ENCODE results near the gene ABCC5.
"Not testable (repeated sequence)": the region's sequence is repeated elsewhere in the genome, so short reads cannot be mapped to it uniquely, and the experiment has no call there.

Gene ABCC5

DNA sequence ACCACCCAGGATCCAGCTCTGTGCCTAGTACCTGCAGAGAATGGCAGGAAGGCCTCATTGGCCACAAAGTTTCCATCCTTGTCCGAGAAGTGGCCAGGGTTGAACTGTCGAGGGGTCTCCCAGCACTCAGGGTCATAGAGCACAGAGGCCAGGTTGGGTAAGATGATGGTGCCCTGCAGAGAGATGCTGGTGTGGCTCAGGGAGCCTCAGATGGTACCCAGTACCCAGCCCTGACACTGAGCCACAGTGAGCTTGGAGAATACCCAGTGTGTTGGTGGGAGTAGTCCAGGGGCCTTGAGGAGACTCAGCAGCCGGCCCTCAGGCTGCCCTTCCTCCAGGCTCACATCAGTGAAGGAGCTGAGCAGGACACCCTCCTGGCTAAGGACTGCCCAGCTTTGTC is 121.5 kb downstream of the ABCC5 start:
- no peak overlapping the region for H3K4me3 ChIP-seq (ENCODE audit: low read depth, low read length)

DNA sequence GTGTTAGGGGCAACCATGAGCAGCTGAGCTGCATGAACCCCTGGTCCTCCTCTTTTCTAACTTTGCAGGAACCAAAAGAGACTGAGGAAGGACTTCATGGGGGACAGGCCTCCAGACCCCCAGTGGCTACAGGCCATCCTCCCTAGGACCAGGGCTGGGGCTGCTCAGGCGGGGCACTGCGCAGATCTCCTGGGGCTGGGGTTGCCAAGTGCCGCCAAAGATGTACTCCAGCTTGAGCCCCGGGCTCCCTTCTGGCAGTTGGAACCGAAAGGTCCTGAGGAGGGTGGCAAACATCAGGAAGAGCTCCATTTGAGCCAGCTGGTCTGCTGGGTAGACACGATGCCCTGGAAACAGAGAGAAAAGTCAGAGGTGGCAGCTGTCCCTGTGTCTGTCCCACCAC is 121.9 kb downstream of the ABCC5 start:
- H3K4me3 ChIP-seq (ENCODE audit: low read depth, low read length), result no peak overlapping the region

DNA sequence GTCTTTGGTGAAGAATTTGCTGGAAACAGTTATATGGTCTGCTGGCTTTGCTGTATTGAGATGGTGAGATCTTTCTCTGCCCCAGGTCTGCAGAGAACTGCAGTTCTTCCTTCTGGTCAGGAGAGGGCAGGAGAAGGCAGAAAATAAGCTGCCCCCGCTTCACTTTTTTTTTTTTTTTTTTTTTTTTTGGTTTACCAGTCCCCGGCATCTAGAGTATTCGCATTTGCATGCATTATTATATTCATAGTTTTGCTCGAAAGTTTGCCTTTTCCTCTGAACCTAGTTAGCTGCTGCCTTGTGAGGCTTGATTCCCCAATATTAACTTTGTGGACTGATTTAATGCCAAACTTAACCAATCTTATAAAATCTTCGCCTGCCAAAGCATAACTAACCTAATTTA is 122.4 kb downstream of the ABCC5 start:
- no peak overlapping the region for H3K4me3 ChIP-seq (ENCODE audit: low read depth, low read length)

DNA sequence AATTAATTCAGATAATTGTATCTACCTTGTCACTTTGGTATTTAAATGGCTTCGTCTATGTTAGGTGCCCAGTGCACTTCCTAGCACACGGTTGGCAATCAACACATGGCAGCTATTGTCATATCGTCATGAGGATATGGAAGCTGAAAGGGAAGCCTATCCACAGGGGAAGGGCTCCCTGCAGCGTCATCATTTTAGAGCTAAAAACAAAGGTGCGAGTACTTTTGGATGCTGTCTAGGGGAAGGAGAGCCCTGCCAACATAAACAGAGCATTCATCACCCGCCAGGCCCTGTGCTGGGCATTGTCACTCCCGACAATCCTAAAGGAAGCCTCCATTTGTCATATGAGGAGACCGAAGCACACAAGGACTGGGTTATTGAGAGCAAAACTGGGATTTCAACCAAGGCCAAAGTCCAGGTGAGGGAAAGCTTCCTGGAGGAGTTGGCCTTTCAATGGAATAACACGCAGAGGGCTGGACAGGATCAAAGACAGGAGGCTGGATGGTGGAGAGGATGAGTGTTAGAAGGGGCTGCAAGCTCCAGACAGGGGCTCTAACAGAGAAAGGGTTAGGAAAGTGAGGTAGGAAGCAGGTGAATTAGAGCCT is 125.0 kb downstream of the ABCC5 start:
- H3K4me3 ChIP-seq (ENCODE audit: low read depth, low read length), result no peak overlapping the region

DNA sequence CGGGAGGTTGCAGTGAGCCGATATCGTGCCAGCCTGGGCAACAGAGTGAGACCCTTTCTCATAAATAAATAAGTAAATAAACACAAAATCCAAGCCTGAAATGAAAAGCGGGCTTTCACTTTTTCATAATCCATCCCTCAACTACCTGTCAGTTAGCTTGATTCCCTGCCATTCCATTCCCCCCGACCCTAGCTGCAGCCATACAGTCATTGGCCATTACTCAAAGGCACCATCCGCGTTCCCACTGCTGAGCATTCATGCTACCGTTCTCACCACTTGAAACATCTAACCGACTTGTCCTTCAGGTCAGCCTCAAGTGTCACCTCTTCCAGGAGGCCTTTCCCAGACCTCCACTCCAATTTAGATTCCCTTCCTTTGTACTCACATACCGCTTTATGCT is 131.9 kb downstream of the ABCC5 start:
- H3K4me3 ChIP-seq (ENCODE audit: low read depth, low read length), result no peak overlapping the region

DNA sequence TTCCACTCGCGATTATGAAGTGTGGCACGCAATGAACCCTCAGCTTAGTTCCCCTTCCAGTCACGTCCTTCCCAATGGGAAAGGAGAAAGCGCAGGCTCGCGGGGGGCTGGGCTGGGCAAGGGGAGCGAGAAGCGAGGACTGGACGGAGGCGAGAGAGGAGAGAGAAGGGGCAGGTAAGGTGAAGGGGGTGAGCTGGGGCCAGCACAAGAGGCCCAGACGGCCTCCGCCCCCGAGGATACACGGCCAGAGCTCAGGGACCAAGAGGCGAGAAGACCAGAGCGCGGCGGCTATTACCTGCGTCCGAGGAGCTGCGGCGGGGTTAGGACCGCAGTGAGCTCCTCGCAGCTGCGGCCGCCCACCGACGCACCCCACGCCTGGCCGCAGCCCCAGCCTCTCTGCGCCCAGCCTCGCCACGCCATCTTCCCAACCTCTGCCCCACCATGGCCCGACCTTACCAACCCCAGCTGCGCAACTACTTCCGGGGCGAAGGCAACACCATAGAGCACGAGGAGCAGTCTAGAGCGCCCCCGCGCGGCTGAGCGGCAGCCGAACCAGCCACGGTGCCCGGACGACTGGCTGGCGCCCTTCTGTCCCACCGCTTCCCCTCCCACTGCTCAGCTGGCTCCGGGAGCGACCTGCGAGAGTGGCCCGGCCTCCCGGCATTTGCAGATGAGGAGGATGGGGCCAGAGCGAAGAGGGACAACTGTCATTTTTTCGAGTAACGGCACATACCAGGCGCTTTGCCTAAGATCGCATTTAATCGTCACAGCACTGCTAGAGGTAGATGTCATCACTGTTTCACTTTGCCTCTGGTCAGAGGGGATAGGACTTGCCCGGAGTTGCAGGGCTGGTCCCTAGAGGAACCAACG is 133.0 kb downstream of the ABCC5 start, which contains the start of gene PARL:
Gene PARL, minus strand, starts transcription at position 454 of the 870 bp plus-strand sequence. Its CDS starts 34 bp downstream, at position 420.
- peak within 1 kb of the TSS; percentile 98 for H3K4me3 ChIP-seq (ENCODE audit: low read depth, low read length)

DNA sequence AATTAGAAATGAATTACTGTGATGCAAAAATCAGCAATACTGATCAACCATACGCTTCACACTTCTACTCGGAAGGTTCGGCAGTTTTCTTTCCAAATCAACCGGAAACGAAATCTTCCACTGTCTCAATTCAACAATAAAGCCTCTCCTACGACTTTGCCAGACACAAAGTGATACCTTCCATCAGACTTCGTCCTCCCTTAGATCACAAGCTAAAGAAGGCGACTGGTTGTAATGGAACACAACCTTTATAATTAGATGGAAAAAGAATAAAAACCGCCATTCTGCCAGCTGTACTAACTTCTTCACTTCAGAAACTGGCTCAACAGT is 133.6 kb downstream of the ABCC5 start:
- H3K4me3 ChIP-seq (ENCODE audit: low read depth, low read length), result peak overlapping the region; percentile 98

DNA sequence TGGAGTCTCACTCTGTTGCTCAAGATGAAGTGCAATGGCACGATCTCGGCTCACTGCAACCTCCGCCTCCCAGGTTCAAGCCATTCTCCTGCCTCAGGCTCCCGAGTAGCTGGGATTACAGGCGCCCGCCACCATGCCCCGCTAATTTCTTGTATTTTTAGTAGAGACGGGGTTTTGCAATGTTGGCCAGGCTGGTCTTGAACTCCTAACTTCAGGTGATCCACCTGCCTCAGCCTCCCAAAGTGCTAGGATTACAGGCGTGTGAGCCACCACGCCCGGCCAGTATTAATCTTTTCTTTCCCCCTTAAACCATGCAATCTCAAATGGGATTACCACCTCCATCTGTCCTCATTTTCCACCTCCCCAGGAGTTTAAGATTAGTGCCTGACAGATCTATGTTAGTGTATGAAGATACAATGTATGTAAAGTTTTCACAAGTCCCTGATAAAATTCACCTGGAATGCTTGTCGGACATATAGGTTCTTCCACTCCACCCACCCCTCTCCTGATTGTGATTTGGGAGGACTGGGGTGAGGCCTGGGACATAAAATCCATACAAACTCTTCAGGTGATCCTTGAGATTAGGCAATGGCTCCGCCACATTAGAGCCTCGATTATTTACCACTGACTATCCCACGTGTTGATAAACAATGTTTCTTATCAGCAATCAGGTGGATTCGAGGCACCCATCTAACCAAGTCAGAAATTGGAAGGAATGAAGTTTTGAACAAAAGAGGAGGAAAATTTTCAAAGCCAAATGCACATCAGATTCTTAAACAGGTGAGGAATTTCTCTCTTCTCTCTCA is 134.2 kb downstream of the ABCC5 start:
- H3K4me3 ChIP-seq (ENCODE audit: low read depth, low read length), result peak overlapping the region; percentile 98

DNA sequence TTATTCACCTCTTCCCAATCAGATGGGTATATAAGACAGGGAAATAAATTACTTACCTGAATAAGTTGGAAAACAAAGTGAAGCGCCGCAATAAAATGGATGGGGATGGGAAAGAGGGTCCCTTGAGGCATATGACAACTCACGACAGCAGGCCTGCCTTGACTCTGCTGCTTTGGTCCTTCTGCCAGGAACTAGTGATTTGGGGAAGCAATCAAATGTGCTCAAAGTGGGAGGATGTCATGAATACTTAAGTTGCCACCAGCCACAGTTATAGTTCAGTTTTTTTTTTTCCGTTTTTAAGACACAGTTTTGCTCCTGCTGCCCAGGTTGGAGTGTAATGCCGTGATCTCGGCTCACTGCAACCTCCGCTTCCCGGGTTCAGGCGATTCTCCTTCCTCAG is 137.6 kb downstream of the ABCC5 start:
- H3K4me3 ChIP-seq (ENCODE audit: low read depth, low read length), result no peak overlapping the region

DNA sequence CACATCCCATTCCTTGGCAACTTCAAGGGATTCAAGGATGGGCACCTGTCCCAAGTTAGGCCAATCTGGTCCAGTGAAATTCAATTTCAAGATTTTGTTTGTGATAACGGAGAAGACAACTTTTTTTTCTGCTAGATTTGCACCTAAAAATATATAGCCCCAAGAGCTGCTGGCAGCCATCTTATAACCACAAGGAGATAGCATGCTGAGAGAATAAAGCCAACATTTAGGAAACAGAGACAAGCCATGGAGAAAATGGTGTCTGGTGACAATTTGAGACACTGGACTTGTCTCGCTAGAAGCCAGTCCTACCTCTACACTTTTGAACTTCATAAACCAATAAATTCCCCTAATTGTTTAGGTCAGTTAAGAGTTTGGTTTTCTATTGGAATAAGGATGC is 138.4 kb downstream of the ABCC5 start:
- H3K4me3 ChIP-seq (ENCODE audit: low read depth, low read length), result no peak overlapping the region

DNA sequence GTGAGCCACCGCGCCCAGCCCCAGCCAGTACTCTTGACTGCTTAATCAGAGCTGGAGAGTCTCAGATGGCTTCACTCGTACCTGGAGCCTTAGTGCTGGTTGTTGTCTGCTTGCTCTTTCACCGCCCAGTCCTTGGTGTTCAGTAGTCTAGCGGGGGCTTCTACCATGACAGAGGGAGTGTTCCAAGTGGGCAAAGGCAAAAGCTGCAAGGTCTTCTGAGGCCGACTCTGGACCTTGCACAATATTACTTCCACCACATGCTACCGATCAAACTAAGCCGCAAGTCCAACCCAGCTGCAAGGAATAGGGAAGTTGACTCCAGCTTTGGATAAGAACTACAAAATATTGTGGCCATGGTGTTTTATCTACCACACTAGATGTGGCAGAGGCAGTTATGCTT is 139.6 kb downstream of the ABCC5 start:
- no peak overlapping the region for H3K4me3 ChIP-seq (ENCODE audit: low read depth, low read length)

DNA sequence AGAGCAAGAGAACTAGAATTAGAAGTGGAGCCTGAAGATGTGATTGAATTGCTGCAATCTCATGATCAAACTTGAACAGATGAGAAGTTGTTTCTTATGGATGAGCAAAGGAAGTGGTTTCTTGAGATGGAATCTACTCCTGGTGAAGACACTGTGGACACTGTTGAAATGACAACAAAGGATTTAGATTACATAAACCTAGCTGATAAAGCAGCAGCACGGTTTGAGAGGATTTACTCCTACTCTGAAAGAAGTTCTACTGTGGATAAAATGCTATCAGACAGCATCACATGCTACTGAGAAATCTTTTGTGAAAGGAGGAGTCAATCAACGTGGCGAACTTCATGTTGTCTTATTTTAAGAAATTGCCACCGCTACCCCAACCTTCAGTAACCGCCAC is 140.5 kb downstream of the ABCC5 start:
- not testable (repeated sequence) for H3K4me3 ChIP-seq (ENCODE audit: low read depth, low read length)

DNA sequence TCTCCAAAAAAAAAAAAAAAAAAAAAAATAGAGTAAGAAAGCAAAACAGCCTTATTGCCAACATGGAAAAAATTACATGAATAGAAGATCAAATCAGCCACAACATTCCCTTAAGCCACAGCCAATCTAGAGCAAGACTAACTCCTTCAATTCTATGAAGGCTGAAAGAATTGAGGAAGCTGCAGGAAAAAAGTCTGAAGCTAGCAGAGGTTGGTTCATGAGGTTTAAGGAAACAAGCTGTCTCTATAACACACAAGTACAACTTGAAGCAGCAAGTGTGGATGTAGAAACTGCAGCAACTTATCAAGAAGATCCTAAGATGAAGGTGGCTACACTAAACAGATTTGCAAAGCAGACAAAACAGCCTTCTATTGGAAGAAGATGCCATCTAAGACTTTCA is 142.3 kb downstream of the ABCC5 start:
- H3K4me3 ChIP-seq (ENCODE audit: low read depth, low read length), result no peak overlapping the region

DNA sequence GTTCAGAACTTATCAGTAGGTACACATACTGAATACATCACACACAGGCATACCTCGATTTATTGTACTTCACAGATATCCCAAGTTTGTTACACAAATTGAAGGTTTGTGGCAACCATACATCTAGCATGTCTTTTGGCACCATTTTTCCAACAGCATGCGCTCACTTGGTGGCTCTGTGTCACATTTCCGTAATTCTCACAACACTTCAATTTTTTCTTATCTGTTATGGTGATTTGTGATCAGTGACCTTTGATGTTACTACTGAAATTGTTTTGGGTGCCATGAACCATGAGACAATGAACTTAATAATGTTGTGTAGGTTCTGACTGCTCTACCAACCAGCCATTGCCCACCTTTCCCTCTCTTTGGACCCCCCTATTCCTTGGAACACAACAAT is 143.8 kb downstream of the ABCC5 start:
- H3K4me3 ChIP-seq (ENCODE audit: low read depth, low read length), result no peak overlapping the region

DNA sequence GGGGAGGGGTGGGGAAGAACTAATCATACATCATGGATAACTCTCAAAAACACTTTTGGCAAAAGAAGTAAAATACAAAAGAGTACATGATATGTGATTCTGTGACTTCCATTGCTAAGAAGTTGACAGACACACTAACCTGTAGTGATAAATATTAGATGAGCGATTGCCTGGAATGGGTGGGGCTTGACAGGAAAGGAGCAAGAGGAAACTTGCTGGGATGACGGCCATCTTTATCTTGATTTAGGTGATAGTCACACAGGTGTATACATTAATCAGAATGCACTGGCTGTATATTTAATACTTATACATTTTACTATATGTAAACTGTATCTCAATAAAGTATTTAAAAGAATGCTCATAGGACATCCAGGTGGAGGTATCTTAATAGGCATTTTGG is 146.1 kb downstream of the ABCC5 start:
- H3K4me3 ChIP-seq (ENCODE audit: low read depth, low read length), result no peak overlapping the region

DNA sequence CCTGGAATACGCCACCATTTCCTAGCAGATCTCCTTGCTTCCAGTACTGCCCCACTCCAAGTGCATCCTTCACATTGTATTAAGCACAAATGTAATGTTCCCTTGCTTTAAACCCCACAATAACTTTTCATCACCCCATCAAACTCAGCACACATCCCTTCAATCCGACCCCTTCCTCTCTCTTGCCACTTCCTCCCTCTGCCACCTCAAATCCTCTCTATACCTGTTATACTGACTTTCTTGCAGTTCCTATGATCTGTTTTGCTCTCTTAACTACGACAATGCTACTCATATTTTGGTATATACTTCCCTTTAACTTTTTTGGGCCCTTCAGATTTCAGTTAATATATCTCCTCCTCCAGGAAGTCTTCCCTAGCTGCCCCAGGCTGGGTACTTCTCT is 147.1 kb downstream of the ABCC5 start:
- H3K4me3 ChIP-seq (ENCODE audit: low read depth, low read length), result no peak overlapping the region
